Astrocyte of the hippocampus (primary cell): Measurements from ENCODE around the gene TMEM87A.

Experiments used
- DNase-seq: peaks from one replicate; pipeline ENCODE4 v3.0.0; 2011; ENCODE audit warnings: low read depth, low spot score

Gene TMEM87A

DNA sequence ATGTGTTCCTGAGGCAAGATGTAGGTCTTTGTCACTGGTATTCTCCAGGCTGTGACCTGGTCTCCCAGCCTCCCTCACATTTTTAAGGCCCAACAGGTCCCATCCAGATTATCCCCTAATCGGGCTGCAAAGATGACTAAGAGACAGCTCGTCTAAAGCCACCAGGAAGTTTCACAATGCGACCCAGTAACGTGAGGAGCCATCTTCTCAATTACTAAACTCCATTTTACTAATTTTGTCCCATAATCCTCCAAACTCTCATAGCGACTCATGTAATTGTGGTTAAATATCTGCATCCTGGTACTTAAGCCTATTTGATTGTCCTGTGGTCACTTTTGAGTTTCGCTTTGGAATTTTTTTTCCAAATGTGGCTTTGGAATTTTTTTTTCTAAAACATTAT is 108.1 kb downstream of the TMEM87A start:
- no peak for DNase-seq

DNA sequence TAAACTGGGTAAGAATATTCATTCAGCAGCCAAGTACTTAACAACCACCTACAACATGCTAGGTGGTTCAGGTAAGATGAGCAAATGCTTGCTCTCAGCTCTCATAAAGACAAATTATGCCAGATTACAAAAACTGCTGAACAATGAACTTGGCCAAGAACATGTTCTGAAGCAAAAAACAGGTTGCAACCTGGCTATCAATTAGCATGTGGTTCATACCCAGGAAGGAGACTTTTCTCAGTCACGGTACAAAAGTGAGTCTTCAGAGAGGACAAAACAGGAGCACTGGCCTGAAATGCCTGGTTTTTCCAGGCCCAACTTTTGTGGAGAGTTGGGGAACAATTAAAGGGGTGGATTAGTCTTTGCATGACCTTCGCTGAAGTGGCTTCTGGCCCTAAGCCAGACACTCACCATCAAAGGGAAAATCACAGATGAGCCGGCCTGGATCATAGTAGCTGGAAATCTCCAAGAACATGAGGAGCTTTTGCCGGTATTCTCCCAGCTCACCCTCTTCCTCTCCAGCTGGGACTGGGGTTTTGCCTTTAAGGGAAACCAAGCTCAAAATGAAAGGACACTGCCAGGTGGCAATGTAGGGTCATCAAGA is 109.2 kb downstream of the TMEM87A start:
- no peak for DNase-seq

DNA sequence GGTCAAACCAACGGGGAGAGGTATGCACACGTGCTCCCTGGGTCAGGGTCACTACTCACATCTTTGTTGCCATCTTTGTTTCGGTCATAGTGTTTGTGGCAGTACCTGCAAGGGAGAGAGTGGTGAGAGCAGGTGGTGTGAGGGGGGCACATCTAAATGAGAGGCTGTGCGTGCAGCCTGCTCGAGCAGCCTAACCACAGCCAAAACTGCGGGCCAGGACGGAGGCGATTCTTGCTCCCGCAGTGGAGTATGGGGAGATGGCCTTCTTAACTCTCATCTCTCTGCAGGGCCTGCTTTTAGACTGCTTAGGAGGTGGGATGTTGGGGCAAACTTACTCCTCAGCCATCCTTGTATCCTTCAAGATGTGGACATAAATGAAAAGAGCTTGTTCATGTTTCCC is 109.9 kb downstream of the TMEM87A start:
- no peak for DNase-seq
